Peyer's patch (tissue), 4 donors: ENCODE results near the gene ZDHHC22. TPM values are rescaled to one million over a fixed set of nuclear protein-coding genes. Genes with fewer than 3 reads are reported as not detected.

Experiments
- DNase-seq, 3 donors: peaks; one replicate each; pipeline ENCODE4 v3.0.0-alpha.2; 2017 to 2019
- H3K27ac ChIP-seq, 4 donors: fragments of 200-600 bp; sonication (generic); one replicate each; pipeline ENCODE4 v1.5.1; 2016 to 2019
- H3K27me3 ChIP-seq, 2 donors: fragments of 200-600 bp; sonication (generic); one replicate each; pipeline ENCODE4 v1.5.1; 2019
- H3K36me3 ChIP-seq, 3 donors: fragments of 200-600 bp; sonication (generic); one replicate each; pipeline ENCODE4 v1.5.1; 2016 to 2019
- H3K4me1 ChIP-seq, 4 donors: fragments of 200-600 bp; sonication (generic); one replicate each; pipeline ENCODE4 v1.5.1; 2016 to 2019
- H3K4me3 ChIP-seq, 4 donors: fragments of 200-600 bp; sonication (generic); 1 replicate in 3 of 4; 2 replicates in 1 of 4; pipeline ENCODE4 v1.5.1; 2016 to 2019; ENCODE audit warnings: mild to moderate bottlenecking in 1 of 4
- H3K9me3 ChIP-seq, 4 donors: fragments of 200-600 bp; sonication (generic); one replicate each; pipeline ENCODE4 v1.5.1; 2016 to 2019; ENCODE audit warnings: mild to moderate bottlenecking in 1 of 4
- POLR2A ChIP-seq, 2 donors: fragments of 450-650 bp; IDR thresholded peaks; one replicate each; pipeline ENCODE4 v1.5.1; 2017; ENCODE audit warnings: antibody characterized with exemption in 2 of 2, mild to moderate bottlenecking in 2 of 2, moderate library complexity in 2 of 2
- total RNA-seq, 4 donors: library from RNA; depleted of rRNA; stranded (reverse); fragments of >200 nt; gene quantifications; one replicate each; pipeline ENCODE4 v1.1.0, GENCODE V29; 2016
- TF ChIP-seq, protein P1 (sequence below), 6 experiments: fragments of 450-650 bp in 4 of 6; fragments of 200-600 bp in 2 of 6; sonication (generic) in 1 of 6; IDR thresholded peaks; one replicate each; pipeline ENCODE4 v1.5.1; 2017 to 2019; ENCODE audit warnings: antibody characterized with exemption in 6 of 6, mild to moderate bottlenecking in 3 of 6, moderate library complexity in 1 of 6

The ZDHHC22 gene
- total RNA-seq, 4 donors from 2014 or later: 0.57 TPM; not detected in 3

DNA sequence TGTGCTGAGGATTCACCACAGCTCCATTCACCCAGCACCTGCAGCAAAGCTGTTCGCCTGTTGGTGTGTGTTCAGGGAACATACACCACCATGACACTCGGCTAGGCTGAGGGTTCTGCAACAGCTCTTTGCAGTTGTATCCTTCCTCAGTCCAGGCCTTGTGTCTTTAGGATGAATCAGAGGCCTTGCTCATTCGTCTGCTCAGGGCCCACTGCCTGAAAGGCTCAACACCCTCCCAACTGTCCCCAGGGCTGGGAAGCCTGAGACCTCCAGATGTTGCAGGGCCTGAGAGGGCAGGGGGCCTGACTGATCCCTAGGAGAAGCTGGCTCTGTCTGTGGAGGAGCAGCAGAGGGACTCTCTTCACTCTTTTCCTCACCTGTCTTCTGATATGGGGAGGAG, 11.2 kb downstream of the ZDHHC22 start:
- no peaks in the 10 kb centered on the region for H3K9me3 ChIP-seq
- H3K36me3 ChIP-seq: no peaks in the 10 kb centered on the region
- DNase-seq: peak in 1 of 3 donors; percentile 27
- no peak overlapping the region for H3K4me3 ChIP-seq
- TF ChIP-seq, protein P1, sequence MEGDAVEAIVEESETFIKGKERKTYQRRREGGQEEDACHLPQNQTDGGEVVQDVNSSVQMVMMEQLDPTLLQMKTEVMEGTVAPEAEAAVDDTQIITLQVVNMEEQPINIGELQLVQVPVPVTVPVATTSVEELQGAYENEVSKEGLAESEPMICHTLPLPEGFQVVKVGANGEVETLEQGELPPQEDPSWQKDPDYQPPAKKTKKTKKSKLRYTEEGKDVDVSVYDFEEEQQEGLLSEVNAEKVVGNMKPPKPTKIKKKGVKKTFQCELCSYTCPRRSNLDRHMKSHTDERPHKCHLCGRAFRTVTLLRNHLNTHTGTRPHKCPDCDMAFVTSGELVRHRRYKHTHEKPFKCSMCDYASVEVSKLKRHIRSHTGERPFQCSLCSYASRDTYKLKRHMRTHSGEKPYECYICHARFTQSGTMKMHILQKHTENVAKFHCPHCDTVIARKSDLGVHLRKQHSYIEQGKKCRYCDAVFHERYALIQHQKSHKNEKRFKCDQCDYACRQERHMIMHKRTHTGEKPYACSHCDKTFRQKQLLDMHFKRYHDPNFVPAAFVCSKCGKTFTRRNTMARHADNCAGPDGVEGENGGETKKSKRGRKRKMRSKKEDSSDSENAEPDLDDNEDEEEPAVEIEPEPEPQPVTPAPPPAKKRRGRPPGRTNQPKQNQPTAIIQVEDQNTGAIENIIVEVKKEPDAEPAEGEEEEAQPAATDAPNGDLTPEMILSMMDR (IDR thresholded peaks at IDR 0.05): no peak
- TF ChIP-seq POLR2A (IDR thresholded peaks at IDR 0.05): no peak
- no peak overlapping the region for H3K27ac ChIP-seq
- peaks cover 1 to 5% (median 2%) of the 10 kb centered on the region in 4 donors for H3K4me1 ChIP-seq
- no peaks in the 10 kb centered on the region for H3K27me3 ChIP-seq

- TF ChIP-seq POLR2A (IDR thresholded peaks at IDR 0.05): no peak
- TF ChIP-seq, protein P1 (IDR thresholded peaks at IDR 0.05): no peak
- Histone ChIP-seq H3K27me3 (no peaks in the 10 kb centered on the region), H3K9me3 (no peaks in the 10 kb centered on the region), H3K27ac (no peak overlapping the region), H3K4me1 (peaks cover 10 to 18% (median 15%) of the 10 kb centered on the region in 4 donors), H3K36me3 (no peaks in the 10 kb centered on the region), H3K4me3 (no peak overlapping the region)
- DNase-seq: peak in 1 of 3 donors; percentile 26
Measured at GRCh38 chr14:77128414-77128891, 13.1 kb downstream of the ZDHHC22 start.

GRCh38 chr14:77126461-77126990, 15.1 kb downstream of the ZDHHC22 start:
- no peaks in the 10 kb centered on the region for H3K36me3 ChIP-seq
- no peaks in the 10 kb centered on the region for H3K27me3 ChIP-seq
- DNase-seq: no peak
- no peaks in the 10 kb centered on the region for H3K9me3 ChIP-seq
- no peak overlapping the region for H3K27ac ChIP-seq
- no peak overlapping the region for H3K4me3 ChIP-seq
- peaks cover 12 to 32% (median 27%) of the 10 kb centered on the region in 4 donors for H3K4me1 ChIP-seq
- TF ChIP-seq, protein P1 (IDR thresholded peaks at IDR 0.05): no peak
- no peak for TF ChIP-seq POLR2A (IDR thresholded peaks at IDR 0.05)

- Histone ChIP-seq H3K36me3 (no peaks in the 10 kb centered on the region), H3K4me3 (no peak overlapping the region), H3K27ac (no peak overlapping the region), H3K4me1 (peaks cover 12 to 39% (median 28%) of the 10 kb centered on the region in 4 donors), H3K27me3 (no peaks in the 10 kb centered on the region), H3K9me3 (no peaks in the 10 kb centered on the region)
- TF ChIP-seq, protein P1 (IDR thresholded peaks at IDR 0.05): no peak
- TF ChIP-seq POLR2A (IDR thresholded peaks at IDR 0.05): no peak
- DNase-seq: no peak
Measured at GRCh38 chr14:77125823-77126325, 15.7 kb downstream of the ZDHHC22 start.

DNA sequence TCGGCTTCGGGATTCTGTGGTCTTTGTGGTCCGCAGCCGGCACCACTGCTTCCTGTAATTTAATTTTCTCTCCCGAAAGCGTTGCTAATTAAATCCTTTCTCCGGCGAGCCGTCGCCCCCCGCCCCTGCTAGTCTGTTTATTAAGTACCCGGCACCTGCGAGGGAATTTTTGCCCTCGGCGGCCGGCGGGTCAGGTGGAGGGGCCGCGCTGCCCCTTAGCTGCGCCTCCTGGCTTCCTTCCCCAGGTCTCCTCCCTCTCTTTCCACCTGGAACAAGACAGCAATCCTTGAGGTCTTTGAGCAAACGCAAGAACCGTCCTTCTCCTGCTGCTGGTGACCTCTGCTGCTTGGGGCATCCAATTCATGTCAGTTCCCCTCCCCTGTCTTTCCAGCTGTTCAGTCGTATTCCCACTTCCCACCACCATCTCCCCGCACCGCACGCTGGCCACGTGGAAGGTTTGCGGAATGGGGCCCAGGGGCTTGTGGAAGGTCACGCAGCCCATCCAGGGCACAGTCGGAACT, 16.2 kb downstream of the ZDHHC22 start:
- no peaks in the 10 kb centered on the region for H3K36me3 ChIP-seq
- peak in 1 of 3 donors; percentile 42 for DNase-seq
- no peak for TF ChIP-seq POLR2A (IDR thresholded peaks at IDR 0.05)
- TF ChIP-seq, protein P1 (IDR thresholded peaks at IDR 0.05): peak in 1 of 6 experiments; percentile 3
- H3K4me3 ChIP-seq: peak overlapping the region; percentile 43 to 68 (median 54)
- no peaks in the 10 kb centered on the region for H3K9me3 ChIP-seq
- peaks cover 12 to 44% (median 31%) of the 10 kb centered on the region in 4 donors for H3K4me1 ChIP-seq
- H3K27me3 ChIP-seq: no peaks in the 10 kb centered on the region
- peak overlapping the region in 2 of 4 donors; percentile 83 to 93 for H3K27ac ChIP-seq
